ENCODE measurements around the gene REC8. TPM values are rescaled to one million over a fixed set of nuclear protein-coding genes. Genes with fewer than 3 reads are reported as not detected.
A peak's percentile ranks its signal among the peaks of the same experiment; 100 is the strongest.

Gene REC8
- total and polyA plus RNA-seq, 2 of the 13 experiments (the other 11 are each of a cell fraction or from before 2014, with no cell fraction given), result 3.4 to 14.7 TPM

GRCh38 chr14:24195186-24196070 is 23.5 kb downstream of the REC8 start, which contains the start of gene TM9SF1 (continued):
- TF ChIP-seq ZNF782 (CRISPR knock-in tag; IDR thresholded peaks at IDR 0.05; ENCODE audit: borderline replicate concordance), result peak; percentile 99
- peak; percentile 61 for TF ChIP-seq FOXP4 (CRISPR knock-in tag; IDR thresholded peaks at IDR 0.05)
- TF ChIP-seq CENPBD1 (CRISPR knock-in tag; IDR thresholded peaks at IDR 0.05; ENCODE audit: borderline replicate concordance, low read depth), result no peak
- peak; percentile 97 for TF ChIP-seq CREB3 (CRISPR knock-in tag; IDR thresholded peaks at IDR 0.05)
- TF ChIP-seq ZNF672 (CRISPR knock-in tag; IDR thresholded peaks at IDR 0.05), result no peak
- TF ChIP-seq JARID2 (CRISPR knock-in tag; IDR thresholded peaks at IDR 0.05; ENCODE audit: insufficient replicate concordance), result peak; percentile 99
- no peak for TF ChIP-seq JUNB (CRISPR knock-in tag; IDR thresholded peaks at IDR 0.05; ENCODE audit: borderline replicate concordance)
- TF ChIP-seq ZNF761 (CRISPR knock-in tag; conservative IDR thresholded peaks at IDR 0.05), result peak; percentile 99
- peak; percentile 98 for TF ChIP-seq ZNF276 (CRISPR knock-in tag; IDR thresholded peaks at IDR 0.05; ENCODE audit: low read depth)
- peak; percentile 98 for TF ChIP-seq ZNF574 (CRISPR knock-in tag; IDR thresholded peaks at IDR 0.05)
- peak; percentile 91 for TF ChIP-seq ARNTL (CRISPR knock-in tag; IDR thresholded peaks at IDR 0.05)
- no peak for TF ChIP-seq SOX6 (IDR thresholded peaks at IDR 0.05)
- peak; percentile 80 for TF ChIP-seq SOX6 (CRISPR knock-in tag; IDR thresholded peaks at IDR 0.05)
- peak; percentile 52 for TF ChIP-seq RAD21 (CRISPR knock-in tag; IDR thresholded peaks at IDR 0.05)
- peak; percentile 98 for TF ChIP-seq ZNF292 (CRISPR knock-in tag; IDR thresholded peaks at IDR 0.05; ENCODE audit: borderline replicate concordance, low read depth)
- TF ChIP-seq SP4 (CRISPR knock-in tag; IDR thresholded peaks at IDR 0.05), result peak; percentile 94
- peak; percentile 93 for TF ChIP-seq ZNF253 (CRISPR knock-in tag; IDR thresholded peaks at IDR 0.05; ENCODE audit: borderline replicate concordance)
- peak; percentile 89 for TF ChIP-seq HNRNPK (IDR thresholded peaks at IDR 0.05; ENCODE audit: low read depth, low read length, poor library complexity, severe bottlenecking)
- TF ChIP-seq PRPF4 (IDR thresholded peaks at IDR 0.05; ENCODE audit: low read depth, low read length, poor library complexity, severe bottlenecking), result no peak
- peak; percentile 99 for TF ChIP-seq ZNF883 (CRISPR knock-in tag; IDR thresholded peaks at IDR 0.05; ENCODE audit: not compliant biosample characterization)
- TF ChIP-seq FOXO1 (CRISPR knock-in tag; IDR thresholded peaks at IDR 0.05), result peak; percentile 78

All from HepG2 (cell line).